Activated naive CD4-positive, alpha-beta T cell (primary cell): ENCODE measurements around the gene CDKL4.
"Not testable (repeated sequence)": the region's sequence is repeated elsewhere in the genome, so short reads cannot be mapped to it uniquely, and the experiment has no call there.

Experiments used
- DNase-seq, 4 experiments: peaks; one replicate each; lab custom pipeline; 2025; lab: John Stamatoyannopoulos, UW

The CDKL4 gene

DNA sequence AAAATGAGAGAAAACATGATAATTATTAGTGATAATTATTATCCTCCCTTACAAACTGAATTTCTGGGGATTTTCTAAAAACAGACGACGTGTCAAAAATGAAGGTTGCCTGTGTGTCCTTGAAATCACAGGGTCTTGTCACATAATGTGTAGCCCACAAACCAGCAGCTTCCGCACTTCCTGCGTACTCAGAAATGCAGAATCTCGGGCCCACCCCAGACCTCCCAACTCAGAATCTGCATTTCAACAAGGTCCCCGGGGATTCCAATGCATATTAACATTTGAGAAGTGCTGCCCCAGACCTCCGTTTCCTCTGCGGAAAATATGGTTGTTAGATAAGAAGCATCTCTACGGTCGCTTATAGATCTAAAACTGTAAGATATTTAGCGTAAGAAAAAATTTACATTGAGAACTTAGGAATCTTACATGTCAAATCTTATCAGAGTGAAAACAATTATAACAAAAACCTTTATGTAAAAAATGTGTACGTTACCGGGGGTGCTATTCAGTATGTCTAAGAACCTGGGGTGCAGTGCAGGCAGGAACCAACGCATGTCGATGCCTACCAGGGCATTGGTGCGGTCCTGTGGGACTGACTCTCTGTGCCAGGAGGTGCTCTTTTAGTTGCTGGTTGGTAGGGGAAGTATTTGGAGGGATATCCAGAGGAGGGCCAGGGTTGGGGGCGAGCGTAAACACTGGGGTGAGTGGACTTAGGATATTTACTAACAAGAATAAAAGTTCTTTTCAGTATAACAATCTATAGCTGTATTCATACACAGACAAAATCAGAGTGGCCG is 15.2 kb downstream of the CDKL4 start:
- DNase-seq, result no peak

DNA sequence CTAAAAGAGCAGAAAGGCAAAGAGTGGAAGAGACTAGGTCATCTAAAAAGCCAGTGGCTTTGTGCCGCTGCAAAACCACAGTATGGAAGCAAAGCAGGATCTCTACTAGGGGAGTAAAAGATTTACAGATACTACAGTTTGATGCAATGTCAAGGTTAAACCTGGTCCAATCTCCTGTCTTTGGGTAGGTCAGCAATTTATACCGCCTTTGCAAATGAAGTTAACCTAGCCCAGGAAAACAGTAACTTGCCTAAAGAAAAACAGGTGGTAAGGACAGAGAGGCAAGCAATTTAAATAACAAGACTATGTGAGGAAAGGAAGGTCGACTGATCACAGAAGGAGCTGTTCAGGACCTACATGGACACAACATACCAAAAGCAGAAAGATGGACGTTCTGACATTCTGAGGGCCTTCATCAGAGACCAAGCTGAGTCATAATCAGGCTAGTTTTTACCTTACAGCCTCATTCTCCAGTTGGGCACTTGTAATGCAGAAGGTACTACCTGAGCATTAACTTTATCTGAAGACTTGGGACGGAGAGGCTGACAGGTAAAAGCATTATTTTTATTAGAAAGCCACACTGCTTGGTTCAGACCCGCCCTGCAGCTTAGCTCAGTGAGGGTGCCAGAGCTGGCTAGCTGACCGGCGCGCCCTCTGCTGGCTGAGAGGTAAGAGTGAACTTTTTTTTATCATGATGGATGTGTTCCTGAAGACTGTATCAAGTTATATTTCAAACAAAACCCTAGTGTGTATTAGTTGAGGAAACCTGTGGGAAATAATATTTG is 15.9 kb downstream of the CDKL4 start:
- DNase-seq, result peak; percentile 50 to 75 (median 58)

DNA sequence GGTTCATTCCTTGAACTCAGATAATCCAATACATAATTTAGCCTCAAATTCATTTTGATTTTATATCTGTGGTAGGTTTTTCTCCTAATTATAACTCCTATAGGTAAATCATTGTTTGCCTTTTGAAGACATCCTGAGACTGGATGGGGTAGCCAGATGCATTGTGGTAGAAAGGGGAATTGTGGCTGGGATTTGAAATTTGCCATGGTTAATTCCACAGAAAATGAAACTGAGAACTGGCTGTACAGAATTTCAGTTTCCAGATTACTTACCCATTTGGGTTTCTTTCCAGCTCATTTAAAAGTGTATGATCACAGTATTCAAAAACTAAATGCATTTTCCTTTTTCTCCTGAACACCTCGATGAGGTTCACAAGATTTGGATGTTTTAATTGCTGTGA is 18.2 kb downstream of the CDKL4 start:
- DNase-seq, result no peak

GRCh38 chr2:39223909-39224308 is 19.9 kb downstream of the CDKL4 start:
- no peak for DNase-seq

DNA sequence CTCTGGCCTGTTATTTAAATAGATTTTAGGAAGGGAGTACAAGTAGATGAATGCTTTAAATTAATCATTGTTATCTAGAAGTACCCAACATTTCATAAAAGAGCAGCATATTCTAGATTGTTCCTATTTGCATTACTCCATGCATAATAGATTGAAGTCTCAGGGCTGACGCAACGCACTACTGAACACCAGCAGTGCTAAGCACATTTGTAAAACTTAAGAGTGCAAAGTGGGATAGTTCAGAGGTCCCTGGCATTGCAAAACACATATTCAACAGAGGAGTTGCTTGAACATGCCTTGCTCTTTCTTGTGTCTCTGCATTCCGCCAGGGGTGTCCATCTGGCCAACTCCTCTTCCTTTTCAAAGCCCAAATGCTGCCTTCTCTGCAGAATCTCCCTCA is 22.3 kb downstream of the CDKL4 start:
- DNase-seq, result no peak

DNA sequence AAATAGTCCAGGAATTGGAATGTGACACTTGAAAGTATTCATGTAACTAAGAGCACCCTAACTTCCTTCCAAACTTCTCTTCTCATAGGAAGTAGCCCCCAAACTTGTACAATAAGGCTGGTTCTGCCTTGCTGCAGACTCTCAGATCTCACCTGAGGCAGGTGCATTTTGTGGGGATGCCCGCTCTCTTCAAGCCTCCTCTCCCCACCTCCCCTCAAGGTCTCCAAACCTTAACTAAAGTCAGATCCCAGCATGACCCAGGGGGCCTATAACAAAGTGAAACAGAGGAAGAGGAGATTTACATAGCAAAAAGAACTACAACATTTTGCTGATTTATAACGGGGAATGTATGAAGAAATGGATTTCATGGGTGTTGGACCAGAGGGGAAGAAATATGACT is 23.6 kb downstream of the CDKL4 start:
- DNase-seq, result no peak

- no peak for DNase-seq
Measured at GRCh38 chr2:39218391-39218790, 25.4 kb downstream of the CDKL4 start.

DNA sequence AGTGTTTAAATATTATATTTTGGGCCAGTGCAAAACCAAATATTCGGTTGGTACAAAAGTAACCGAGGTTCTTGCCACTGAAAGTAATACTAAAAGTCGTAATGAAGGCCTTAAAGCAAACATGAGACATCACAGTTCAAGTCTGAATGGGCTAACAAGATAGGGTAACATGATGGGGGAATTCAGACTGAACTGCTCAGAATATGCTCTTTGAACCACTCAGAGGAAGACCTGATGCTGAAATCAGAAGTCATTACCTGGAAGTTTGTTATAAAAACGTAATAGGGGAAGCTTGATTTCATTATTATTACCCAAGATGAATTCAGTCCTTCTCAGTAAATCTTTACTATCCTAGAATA is 26.6 kb downstream of the CDKL4 start:
- DNase-seq, result no peak

GRCh38 chr2:39216346-39217191 is 27.2 kb downstream of the CDKL4 start:
- peak in 2 of 4 experiments; percentile 21 to 26 for DNase-seq

GRCh38 chr2:39215545-39215944 is 28.2 kb downstream of the CDKL4 start:
- DNase-seq, result no peak

DNA sequence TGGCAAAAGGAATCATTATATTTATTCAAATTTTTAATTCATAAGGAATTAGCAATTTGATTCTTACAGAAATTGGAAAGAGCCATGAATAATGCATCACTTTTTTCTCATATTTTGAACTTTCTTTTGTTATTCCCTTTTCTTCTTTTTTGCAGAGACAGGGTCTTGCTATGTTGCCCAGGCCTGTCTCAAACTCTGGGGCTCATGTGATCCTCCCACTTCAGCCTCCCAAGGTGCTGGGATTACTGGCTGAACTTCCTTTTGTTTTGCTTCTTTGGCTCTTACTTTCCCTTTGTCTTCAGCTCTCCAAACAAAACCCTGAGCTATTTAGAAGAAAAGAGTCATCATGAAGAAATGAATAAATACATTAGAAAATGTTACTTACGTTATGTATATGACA is 30.8 kb downstream of the CDKL4 start:
- no peak for DNase-seq

DNA sequence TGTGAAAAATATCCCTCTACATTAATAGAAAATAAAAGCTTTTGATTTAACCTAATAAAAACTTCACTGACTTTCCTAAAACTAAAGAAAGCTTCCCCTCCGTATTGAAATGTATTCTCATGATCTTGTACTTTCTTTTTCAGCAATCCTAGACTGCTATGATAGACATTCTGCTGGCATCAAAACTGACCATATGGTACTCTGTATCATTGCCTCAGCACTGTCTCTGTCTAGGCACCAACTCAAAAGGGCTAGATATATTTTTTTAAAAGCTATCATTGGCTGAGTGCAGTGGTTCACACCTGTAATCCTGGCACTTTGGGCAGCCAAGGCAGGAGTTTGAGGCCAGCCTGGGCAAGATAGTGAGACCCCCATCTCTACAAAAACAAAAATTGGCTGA is 32.9 kb downstream of the CDKL4 start:
- DNase-seq, result no peak

DNA sequence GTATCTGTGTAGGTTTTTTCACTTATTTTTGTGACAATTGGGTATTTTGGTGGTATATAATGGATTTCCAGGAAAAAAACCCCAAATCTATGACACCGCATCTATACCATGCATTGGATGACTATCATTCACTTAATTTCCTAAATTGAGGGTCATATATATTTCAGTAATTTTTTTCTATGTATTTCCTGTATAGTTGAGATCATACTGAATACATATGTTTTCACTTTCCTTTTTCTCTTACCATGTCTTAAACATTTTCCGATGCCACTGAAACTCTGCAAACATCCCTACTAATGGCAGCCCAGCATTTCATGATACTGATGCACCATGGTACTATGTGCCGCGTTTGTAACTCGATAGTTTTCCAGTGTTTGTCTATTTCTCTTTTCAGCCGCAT is 40.4 kb downstream of the CDKL4 start:
- no peak for DNase-seq

DNA sequence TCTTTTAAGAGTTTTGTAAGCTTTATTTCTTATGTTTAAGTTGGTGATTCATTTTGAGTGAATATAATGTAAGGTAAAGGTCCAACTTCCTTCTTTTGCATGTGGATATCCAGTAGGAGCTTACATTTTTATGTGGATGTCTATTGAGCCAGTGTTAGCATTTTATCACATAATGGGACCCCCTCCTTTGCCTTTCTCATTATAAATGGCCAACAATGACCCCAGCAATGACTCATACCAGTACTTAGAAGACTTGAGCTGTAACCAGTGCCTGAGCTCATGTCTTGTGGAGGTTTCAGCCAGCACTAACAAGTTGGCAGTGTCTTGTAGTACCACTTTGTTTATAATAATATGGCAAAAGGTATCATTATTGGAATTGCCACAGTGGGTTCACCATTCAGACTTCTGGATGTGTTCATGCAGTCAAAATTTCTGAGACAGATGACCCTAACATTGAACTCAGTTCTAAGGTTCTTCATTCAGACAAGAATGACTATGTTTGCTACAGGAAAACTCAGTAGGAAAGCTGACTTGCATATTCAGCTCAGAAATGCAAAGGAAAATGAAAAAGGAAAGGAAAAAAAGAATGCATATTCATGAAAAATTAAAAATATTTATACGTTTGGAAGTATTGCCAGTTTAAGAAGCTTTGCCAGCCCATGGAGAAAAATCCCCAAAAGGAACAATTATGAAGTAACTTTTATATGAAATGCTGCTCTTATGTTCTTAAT is 41.0 kb downstream of the CDKL4 start:
- no peak for DNase-seq

DNA sequence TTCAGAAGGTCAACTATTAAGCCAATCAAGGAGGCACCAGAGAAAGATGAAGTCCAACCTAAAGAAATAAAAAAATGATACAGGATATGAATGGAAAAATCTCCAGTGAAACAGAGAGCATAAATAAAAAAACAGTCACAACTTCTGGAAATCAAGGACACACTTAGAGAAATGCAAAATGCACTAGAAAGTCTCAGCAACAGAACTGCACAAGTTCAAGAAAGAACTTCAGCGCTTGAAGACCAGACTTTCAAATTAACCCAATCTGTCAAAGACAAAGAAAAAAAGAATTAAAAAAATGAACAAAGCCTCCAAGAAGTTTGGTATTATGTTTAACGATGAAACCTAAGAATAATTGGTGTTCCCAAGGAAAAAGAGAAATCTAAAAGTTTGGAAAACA is 46.8 kb downstream of the CDKL4 start:
- DNase-seq, result not testable (repeated sequence)

DNA sequence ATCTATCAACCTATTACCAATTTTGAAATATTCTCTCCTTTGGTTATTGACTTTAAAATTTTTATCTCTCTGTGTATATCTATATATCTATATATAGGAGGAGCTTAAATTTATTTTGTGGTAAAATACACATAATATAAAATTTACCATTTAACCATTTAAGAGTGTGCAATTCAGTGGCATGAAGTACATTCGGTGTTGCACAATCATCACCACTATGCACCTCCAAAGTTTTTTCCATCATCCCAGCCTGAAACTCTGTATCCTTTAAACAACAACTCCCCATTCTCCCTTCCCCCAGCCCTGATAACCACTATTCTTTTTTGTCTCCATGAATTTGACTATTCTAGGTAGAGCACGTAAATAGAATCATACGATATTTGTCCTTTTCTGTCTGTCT is 49.1 kb downstream of the CDKL4 start:
- DNase-seq, result no peak

DNA sequence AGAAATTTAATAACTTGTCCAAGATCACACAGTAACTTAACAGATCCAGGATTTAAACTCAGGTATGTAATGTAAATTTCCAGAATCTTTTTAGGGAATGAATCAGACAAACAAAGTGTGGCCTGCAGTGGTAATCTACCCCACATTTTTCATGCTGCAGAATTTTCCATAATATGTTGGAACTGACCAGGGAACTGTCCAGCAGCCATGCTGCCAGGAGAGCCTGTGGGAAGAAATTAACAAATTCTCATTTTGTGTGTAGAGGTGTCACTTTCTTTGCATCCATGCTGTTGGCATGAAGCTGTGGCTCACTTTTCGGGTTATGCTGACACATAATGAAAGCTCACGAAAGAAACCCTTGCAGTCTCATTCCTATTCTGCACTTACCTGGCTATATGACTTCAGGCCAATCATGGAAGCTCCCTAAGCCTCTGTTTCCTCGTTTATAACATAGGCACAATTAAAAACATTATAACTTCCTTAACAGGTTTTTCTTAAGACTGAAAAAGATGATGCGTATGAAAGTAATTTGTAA is 54.7 kb downstream of the CDKL4 start:
- no peak for DNase-seq

DNA sequence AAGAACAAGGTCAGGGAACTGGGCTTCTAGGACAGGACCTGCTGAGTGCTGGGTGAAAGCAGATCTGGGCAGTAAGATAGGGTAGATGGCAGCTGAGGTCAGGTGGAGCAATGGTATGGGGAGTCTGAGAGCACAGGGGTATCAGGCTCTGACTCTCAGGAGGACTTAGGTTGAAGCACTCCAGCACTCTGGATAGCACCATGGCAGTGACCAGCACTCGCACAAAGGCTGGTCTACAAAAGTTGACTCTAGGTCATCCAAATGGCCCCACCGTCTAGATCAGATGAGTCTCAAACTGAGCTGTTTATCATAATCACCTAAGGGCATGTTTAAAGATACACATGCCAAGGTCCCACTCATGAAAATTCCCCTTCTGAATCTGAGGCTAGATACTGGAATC is 60.1 kb downstream of the CDKL4 start:
- DNase-seq, result no peak

DNA sequence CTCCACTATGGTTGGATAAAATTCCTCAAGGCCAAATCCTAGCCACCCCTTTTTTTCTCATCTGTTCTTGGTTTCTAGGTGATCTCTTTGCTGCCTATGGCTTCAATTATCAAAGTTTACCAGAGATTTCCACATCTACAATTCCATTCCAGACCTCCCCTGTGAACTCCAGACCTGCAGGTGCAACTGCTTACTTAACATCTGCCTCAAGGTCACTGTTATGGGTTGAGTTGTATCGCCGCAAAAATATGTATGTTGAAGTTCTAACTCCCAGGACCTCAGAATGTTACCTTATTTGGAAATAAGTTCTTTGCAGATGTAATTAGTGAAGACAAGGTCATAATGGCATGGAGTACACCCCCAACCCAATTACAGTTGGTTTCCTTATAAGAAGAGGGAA is 62.5 kb downstream of the CDKL4 start:
- DNase-seq, result no peak

DNA sequence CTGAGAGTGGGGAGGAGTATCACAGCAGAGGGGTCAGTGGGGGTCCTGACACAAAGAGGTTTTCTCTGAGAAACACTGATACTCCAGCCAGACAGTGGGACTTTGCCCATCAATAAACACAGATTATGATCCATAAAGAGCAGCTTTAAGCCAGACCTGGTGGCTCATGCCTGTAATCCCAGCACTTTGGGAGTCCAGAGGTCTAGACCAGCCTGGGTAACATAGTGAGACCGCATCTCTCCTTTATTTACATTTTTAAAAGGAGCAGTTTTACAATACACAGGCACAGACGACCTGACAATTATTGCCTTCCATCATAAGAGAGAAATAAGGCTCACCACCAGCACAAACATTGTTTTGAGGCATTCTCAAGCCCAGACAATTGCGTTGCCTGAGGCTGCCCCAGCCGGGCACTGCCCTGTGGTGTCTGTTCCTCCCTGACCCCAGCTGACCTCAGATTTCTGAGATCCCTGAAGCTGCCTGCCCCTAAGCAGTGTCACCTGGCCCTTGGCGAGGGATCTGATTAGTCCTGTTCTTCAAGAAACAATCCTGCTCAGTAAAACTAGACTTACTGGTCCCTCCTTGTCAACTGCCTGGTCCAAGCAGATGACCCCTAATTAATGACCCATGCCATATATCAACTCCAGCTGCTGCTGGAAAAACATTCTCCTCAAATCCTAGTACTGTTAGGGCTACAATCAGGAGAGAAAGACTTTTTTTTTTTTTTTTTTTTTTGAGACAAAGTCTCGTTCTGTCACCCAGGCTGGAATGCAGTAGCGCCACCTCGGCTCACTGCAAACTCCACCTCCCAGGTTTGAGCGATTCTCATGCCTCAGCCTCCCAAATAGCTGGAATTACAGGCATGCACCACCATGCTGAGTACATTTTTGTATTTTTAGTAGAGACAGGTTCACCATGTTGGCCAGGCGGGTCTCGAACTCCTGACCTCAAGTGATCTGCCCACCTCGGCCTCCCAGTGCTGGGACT is 63.5 kb downstream of the CDKL4 start:
- no peak for DNase-seq
